ENCODE measurements around the gene LGMN.

LGMN gene

DNA sequence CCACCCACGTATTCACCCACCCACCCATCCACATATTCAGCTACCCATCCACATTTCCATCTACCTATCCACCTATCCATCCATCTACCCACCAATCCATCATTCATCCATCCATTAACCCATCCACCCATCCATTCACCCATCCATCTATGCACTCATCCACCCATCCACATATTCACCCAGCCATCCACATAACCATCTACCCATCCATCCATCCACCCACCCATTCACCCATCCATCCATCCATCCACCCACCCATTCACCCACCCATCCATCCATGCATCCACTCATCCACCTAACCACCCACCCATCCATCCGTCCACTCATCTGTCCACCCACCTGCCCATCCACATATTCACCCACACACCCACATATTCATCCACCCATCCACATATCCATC lies 70.5 kb downstream of the LGMN start:
- DNase-seq (ENCODE audit: extremely low spot score) = no peak
- TF ChIP-seq, protein P1, sequence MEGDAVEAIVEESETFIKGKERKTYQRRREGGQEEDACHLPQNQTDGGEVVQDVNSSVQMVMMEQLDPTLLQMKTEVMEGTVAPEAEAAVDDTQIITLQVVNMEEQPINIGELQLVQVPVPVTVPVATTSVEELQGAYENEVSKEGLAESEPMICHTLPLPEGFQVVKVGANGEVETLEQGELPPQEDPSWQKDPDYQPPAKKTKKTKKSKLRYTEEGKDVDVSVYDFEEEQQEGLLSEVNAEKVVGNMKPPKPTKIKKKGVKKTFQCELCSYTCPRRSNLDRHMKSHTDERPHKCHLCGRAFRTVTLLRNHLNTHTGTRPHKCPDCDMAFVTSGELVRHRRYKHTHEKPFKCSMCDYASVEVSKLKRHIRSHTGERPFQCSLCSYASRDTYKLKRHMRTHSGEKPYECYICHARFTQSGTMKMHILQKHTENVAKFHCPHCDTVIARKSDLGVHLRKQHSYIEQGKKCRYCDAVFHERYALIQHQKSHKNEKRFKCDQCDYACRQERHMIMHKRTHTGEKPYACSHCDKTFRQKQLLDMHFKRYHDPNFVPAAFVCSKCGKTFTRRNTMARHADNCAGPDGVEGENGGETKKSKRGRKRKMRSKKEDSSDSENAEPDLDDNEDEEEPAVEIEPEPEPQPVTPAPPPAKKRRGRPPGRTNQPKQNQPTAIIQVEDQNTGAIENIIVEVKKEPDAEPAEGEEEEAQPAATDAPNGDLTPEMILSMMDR (IDR thresholded peaks at IDR 0.05; ENCODE audit: control extremely low read depth, extremely low read depth, low read depth, missing control alignments) = no peak
- CTCF ChIA-PET = interaction anchor here (1.7 to 1.8 kb wide), 2 partner anchors 10 to 26 kb away, joined by 5 to 6 read pairs; no protein-coding TSS in a partner anchor
- POLR2A ChIA-PET = interaction anchor here (0.6 kb wide), 1 partner anchor 1292 kb away, joined by 4 read pairs; no protein-coding TSS in a partner anchor

DNA sequence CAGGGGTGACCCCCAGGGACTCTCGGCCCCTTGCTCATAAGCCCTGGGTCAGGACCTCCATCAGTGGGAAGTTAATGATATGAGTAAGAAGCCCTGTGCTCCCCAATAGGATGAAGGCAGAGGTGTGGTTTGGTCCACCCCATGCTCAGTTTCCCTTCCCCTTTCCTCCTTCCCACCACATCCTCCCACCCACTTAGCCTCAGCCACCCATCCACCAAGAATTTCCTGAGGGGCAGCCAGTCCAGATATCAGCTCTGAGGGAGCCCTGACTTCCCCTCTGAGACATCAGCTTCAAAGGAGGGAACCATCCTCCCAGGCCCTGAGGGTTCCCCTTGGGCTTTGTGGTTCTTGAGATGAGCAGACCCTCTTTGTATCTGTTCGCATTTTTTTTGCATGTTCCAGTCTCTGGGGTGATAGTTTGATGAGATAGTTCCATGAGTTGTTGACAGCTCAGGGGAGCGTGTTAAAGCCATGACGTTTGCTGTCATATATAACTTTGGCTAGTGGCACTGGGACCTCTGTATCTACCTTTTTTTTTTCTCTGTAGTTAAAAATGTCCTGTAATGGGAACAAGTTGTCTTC lies 71.2 kb downstream of the LGMN start:
- POLR2A ChIA-PET = interaction anchor here (0.6 to 1.2 kb wide), 5 partner anchors 12 to 326 kb away, joined by 3 to 13 read pairs (median 3); no protein-coding TSS in a partner anchor
- TF ChIP-seq, protein P1 (IDR thresholded peaks at IDR 0.05; ENCODE audit: control extremely low read depth, extremely low read depth, low read depth, missing control alignments) = no peak
- CTCF ChIA-PET = interaction anchor here (0.7 to 1.8 kb wide), 6 partner anchors 9 to 101 kb away, joined by 3 to 8 read pairs (median 4); no protein-coding TSS in a partner anchor
- DNase-seq (ENCODE audit: extremely low spot score) = peak; percentile 89

DNA sequence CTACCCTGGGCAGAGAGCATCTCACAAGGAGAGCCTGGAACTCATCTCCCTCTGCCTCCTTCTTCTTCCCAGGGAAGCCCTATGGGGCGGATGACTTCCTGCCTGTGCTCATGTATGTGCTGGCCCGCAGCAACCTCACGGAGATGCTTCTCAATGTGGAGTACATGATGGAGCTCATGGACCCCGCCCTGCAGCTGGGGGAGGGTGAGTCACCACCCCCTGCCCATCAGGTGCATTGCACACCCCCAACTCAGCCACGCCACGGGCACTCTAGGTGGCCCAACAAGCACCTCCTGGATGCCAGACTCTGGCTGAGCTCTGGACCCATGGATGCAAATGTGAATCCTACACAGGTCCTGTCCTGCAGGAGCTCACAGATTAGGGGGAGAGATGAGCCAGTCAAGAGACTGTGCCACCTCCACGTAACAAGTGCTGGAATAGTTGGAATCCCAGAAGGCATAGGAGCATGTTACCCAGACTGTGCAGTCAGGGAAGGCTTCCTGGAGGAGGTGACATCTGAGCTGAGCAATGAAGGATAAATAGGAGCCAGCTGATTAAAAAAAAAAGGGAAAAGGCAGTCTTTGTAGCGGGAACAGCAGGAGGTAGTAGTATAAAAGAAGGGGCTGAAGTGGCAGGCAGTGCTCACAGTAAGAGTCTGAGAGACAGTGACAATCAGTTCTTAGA lies 71.9 kb downstream of the LGMN start:
- TF ChIP-seq, protein P1 (IDR thresholded peaks at IDR 0.05; ENCODE audit: control extremely low read depth, extremely low read depth, low read depth, missing control alignments) = no peak
- ChIA-PET POLR2A (interaction anchor here (0.6 to 1.2 kb wide), 4 partner anchors 11 to 325 kb away, joined by 3 to 13 read pairs (median 4); no protein-coding TSS in a partner anchor), CTCF (interaction anchor here (1.5 to 2.8 kb wide), 6 partner anchors 8 to 24 kb away, joined by 4 to 8 read pairs (median 6); no protein-coding TSS in a partner anchor)

DNA sequence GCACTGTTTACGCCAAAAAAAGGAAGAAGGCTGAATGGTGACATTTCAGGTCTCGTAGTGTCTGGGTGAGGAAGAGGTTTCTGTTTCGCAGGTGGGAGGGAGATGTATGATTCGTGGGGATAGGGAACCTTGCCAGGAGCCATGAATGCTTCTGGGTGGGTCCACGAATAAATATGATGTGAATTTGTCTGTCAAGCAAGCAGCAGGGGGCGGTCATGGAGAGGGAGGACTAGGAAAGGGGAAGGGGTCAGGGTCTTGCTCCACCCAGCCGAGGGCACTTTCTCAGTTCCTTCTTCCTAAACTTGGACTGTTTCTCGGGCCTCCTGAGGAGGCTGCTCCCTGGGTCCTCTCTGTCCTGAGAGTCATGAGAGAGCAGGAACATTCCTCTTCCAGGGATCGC lies 72.5 kb downstream of the LGMN start:
- CTCF ChIA-PET = interaction anchor here (1.0 to 2.8 kb wide), 7 partner anchors 8 to 133 kb away, joined by 3 to 8 read pairs (median 4); no protein-coding TSS in a partner anchor
- TF ChIP-seq, protein P1 (IDR thresholded peaks at IDR 0.05; ENCODE audit: control extremely low read depth, extremely low read depth, low read depth, missing control alignments) = peak; percentile 4
- POLR2A ChIA-PET = interaction anchor here (1.0 kb wide), 1 partner anchor 11 kb away, joined by 13 read pairs; no protein-coding TSS in a partner anchor
- DNase-seq (ENCODE audit: extremely low spot score) = no peak

More for the DNA sequence above, 71.9 kb downstream of the LGMN start:
- DNase-seq (ENCODE audit: extremely low spot score) = no peak

DNA sequence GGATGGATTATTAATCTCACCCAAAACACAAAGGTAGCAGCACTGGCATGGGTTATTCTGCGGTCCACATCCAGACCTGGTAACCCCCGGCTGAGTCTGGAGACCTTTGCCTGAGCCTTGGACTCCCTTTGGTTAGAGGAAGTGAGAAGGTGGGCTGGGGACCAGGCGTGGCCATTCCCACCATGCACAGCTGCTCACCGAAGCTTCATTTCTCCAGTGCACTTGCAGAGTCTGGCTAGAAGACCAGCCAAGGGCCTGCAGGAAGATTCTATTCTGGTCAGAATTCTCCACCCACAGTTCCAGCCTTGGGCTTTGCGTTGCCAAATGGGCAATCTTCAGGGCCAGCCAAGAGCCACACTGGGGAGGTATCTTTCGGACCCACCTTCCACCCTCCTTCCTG lies 73.0 kb downstream of the LGMN start:
- DNase-seq (ENCODE audit: extremely low spot score) = no peak

More for the DNA sequence above, 73.0 kb downstream of the LGMN start:
- ChIA-PET POLR2A (no interaction called here), CTCF (interaction anchor here (1.0 to 2.8 kb wide), 6 partner anchors 11 to 151 kb away, joined by 3 to 8 read pairs (median 4); no protein-coding TSS in a partner anchor)
- TF ChIP-seq, protein P1 (IDR thresholded peaks at IDR 0.05; ENCODE audit: control extremely low read depth, extremely low read depth, low read depth, missing control alignments) = no peak

Measured in GM10248 (cell line).